Neural crest cell (in vitro differentiated cells): ENCODE data around the gene LRRC23. TPM values are rescaled to one million over a fixed set of nuclear protein-coding genes. Genes with fewer than 3 reads are reported as not detected.
A peak's percentile ranks its signal among the peaks of the same experiment; 100 is the strongest.
"Not testable (repeated sequence)": the region's sequence is repeated elsewhere in the genome, so short reads cannot be mapped to it uniquely, and the experiment has no call there.

ENCODE experiments used
- DNase-seq: peaks from one replicate; pipeline ENCODE4 v3.0.0; 2021; ENCODE audit warnings: low read depth, mixed read lengths, low spot score
- H3K27ac Mint-ChIP-seq: one replicate; pipeline ENCODE4 v1.8.0; 2021; ENCODE audit warnings: mild to moderate bottlenecking, mixed read lengths; ENCODE audit not compliant: unreplicated experiment
- H3K27me3 Mint-ChIP-seq: 2 replicates; pipeline ENCODE4 v1.8.0; 2021; ENCODE audit warnings: low read depth, mild to moderate bottlenecking, mixed read lengths
- H3K36me3 Mint-ChIP-seq: 2 replicates; pipeline ENCODE4 v1.8.0; 2021; ENCODE audit warnings: low read depth, mild to moderate bottlenecking, mixed read lengths
- H3K4me1 Mint-ChIP-seq: 2 replicates; pipeline ENCODE4 v1.8.0; 2021; ENCODE audit warnings: mixed read lengths
- H3K4me3 Mint-ChIP-seq: one replicate; pipeline ENCODE4 v1.8.0; 2021; ENCODE audit warnings: mild to moderate bottlenecking, mixed read lengths
- H3K9me3 Mint-ChIP-seq: 2 replicates; pipeline ENCODE4 v1.8.0; 2021; ENCODE audit warnings: mixed read lengths
- total RNA-seq: library from RNA; stranded (reverse); gene quantifications from 2 replicates; pipeline ENCODE4 v1.2.1, GENCODE V29; 2021
- TF ChIP-seq, protein P1 (sequence below): fragments of 200-600 bp; sonication (generic); conservative IDR thresholded peaks from 2 replicates; pipeline ENCODE4 v1.5.0; 2021; ENCODE audit warnings: antibody characterized with exemption, mild to moderate bottlenecking

LRRC23 gene
- total RNA-seq, 1 donor from 2014 or later = 4.8 TPM

DNA sequence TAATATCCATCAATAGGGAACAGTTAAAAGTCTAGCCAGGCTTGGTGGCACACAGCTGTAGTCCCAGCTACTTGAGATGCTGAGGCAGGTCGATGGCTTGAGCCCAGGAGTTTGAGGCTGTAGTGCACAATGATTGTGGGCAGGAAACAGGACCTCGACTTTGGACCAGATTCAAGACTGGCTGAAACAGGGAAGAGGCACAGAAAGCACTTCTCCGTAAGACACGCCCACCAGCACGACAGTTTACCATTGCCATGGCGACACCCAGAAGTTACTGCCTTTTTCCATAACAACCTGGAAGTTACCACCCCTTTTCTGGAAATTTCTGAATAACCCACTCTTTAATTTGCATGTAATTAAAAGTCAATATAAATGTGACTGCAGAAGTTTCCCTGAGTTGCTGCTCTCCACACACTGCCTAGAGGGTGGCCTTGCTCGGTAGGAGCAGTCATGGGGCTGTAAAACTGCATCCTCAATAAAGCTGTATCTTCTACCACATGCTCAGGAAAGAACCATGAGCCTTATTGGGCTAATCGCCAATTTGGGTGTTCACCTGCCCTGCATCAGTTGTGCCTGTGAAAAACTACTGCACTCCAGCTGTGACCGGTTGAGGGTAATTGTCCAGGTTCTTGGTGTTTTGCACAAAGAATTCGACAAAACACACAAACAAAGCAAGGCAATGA lies 4.6 kb upstream of the LRRC23 start:
- TF ChIP-seq, protein P1, sequence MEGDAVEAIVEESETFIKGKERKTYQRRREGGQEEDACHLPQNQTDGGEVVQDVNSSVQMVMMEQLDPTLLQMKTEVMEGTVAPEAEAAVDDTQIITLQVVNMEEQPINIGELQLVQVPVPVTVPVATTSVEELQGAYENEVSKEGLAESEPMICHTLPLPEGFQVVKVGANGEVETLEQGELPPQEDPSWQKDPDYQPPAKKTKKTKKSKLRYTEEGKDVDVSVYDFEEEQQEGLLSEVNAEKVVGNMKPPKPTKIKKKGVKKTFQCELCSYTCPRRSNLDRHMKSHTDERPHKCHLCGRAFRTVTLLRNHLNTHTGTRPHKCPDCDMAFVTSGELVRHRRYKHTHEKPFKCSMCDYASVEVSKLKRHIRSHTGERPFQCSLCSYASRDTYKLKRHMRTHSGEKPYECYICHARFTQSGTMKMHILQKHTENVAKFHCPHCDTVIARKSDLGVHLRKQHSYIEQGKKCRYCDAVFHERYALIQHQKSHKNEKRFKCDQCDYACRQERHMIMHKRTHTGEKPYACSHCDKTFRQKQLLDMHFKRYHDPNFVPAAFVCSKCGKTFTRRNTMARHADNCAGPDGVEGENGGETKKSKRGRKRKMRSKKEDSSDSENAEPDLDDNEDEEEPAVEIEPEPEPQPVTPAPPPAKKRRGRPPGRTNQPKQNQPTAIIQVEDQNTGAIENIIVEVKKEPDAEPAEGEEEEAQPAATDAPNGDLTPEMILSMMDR = no peak
- Mint-ChIP-seq H3K4me3 (no peak overlapping the region), H3K36me3 (no peaks in the 10 kb centered on the region), H3K4me1 (peaks cover 5% of the 10 kb centered on the region), H3K9me3 (peaks cover 4% of the 10 kb centered on the region), H3K27ac (no peak overlapping the region), H3K27me3 (no peaks in the 10 kb centered on the region)
- no peak for DNase-seq

DNA sequence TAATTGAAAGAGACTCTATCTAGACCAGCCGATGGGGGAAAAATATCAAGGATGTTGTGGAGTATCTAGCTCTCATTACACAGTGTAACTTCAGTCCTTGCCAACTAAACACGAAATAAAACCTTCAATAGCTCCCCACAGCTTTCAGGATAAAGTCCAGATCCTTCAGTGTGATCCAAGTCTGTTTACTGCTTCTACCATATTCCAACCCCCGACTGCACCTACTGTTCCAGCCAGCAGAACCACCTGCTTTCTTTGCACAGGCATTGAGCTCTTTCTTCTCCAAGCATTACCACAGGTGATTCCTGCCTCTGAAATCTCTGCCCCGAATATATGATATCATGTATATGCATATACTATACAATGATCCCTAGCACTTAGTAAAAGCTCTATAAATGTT lies 2.2 kb upstream of the LRRC23 start:
- Mint-ChIP-seq H3K4me1 (peaks cover 5% of the 10 kb centered on the region), H3K27ac (no peak overlapping the region), H3K27me3 (no peaks in the 10 kb centered on the region), H3K4me3 (no peak overlapping the region), H3K36me3 (no peaks in the 10 kb centered on the region), H3K9me3 (no peaks in the 10 kb centered on the region)
- DNase-seq = no peak
- TF ChIP-seq, protein P1 = no peak

- H3K27me3 Mint-ChIP-seq = no peaks in the 10 kb centered on the region
- H3K4me3 Mint-ChIP-seq = peak overlapping the region; percentile 1
- DNase-seq = no peak
- no peak overlapping the region for H3K27ac Mint-ChIP-seq
- no peaks in the 10 kb centered on the region for H3K9me3 Mint-ChIP-seq
- H3K36me3 Mint-ChIP-seq = no peaks in the 10 kb centered on the region
- TF ChIP-seq, protein P1 = no peak
- H3K4me1 Mint-ChIP-seq = peaks cover 5% of the 10 kb centered on the region
These were observed 900 bp upstream of the LRRC23 start for GRCh38 chr12:6903722-6904121.

DNA sequence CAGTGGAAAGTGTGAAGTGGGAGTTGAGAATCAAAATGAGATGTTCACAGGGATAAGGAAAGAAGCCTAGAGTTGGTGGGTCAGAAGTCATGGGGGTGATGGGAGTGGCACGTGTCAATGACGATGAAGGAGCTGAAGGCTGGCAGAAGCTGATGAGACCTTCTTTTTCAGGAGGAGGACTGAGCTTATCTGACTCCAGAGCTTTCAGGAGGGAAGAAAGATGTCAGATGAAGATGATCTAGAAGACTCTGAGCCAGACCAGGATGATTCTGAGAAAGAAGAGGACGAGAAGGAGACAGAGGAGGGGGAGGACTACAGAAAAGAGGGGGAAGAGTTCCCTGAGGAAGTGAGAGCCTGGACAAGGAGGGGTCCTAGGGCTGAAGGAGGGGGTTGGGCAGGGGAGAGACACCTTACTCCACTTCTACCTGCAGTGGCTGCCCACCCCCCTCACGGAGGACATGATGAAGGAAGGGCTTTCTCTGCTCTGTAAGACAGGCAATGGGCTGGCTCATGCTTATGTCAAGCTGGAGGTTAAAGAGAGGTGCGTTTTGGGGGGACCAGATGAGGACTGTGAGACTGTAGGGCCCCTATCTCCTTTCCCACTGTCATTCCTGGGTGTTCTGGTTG lies 905 bp downstream of the LRRC23 start:
- H3K4me1 Mint-ChIP-seq = no peaks in the 10 kb centered on the region
- no peak overlapping the region for H3K4me3 Mint-ChIP-seq
- H3K27ac Mint-ChIP-seq = no peak overlapping the region
- no peaks in the 10 kb centered on the region for H3K27me3 Mint-ChIP-seq
- H3K36me3 Mint-ChIP-seq = no peaks in the 10 kb centered on the region
- no peak for DNase-seq
- H3K9me3 Mint-ChIP-seq = no peaks in the 10 kb centered on the region
- TF ChIP-seq, protein P1 = no peak

DNA sequence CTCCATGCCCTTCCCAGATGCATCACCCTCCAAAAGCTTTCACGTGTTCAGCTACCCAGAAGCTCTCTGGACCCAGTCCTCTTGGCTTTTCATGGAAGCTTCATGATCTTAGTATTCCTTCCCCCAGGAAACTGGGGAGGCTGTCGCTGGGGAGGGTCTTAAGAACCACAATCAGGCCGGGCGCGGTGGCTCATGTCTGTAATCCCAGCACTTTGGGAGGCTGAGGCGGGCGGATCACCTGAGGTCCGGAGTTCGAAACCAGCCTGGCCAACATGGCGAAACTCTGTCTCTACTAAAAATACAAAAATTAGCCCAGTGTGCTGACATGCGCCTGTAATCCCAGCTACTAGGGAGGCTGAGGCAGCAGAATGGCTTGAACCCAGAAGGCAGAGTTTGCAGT lies 3.5 kb downstream of the LRRC23 start:
- peaks cover 13% of the 10 kb centered on the region for H3K27me3 Mint-ChIP-seq
- not testable (repeated sequence) for DNase-seq, H3K36me3 Mint-ChIP-seq, H3K9me3 Mint-ChIP-seq, H3K4me3 Mint-ChIP-seq, H3K4me1 Mint-ChIP-seq, H3K27ac Mint-ChIP-seq

DNA sequence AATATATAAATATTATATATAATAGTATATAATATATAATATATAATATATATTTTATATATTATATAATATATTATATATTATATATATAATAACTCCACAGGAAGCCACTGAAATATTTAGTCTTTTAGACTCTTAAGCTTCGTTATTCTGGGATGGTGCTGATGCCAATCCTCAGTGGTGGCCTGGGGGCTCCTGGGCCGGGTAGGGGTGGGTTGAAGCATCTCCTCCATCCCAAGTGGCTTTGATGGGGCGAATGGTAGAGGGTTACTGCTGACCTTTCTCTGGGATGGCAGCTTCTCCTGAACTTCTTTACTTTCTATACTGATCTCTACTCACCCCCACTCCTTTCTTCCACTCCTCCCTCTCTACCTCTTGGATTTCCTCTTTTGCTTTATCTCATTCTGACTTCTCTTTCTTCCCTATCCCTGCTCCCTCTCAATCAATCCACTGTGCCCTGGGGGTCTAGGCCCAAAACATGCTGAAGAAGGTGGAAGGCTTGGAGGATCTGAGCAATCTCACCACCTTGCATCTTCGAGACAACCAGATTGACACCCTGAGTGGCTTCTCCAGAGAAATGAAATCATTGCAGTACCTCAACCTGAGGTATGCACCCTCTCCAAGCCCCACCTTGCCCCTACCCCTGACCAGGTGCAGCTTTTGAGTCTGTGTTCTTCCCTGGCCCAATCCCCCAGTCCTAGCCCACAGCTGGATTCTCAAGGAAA lies 5.0 kb downstream of the LRRC23 start:
- H3K9me3 Mint-ChIP-seq = no peaks in the 10 kb centered on the region
- H3K36me3 Mint-ChIP-seq = no peaks in the 10 kb centered on the region
- H3K4me1 Mint-ChIP-seq = peaks cover 14% of the 10 kb centered on the region
- H3K27me3 Mint-ChIP-seq = peaks cover 19% of the 10 kb centered on the region
- no peak overlapping the region for H3K27ac Mint-ChIP-seq
- TF ChIP-seq, protein P1 = no peak
- H3K4me3 Mint-ChIP-seq = no peak overlapping the region
- no peak for DNase-seq
